Upper lobe of right lung (tissue), 1 donor: ENCODE data around the gene ALPL. TPM values are rescaled to one million over a fixed set of nuclear protein-coding genes. Genes with fewer than 3 reads are reported as not detected.

Experiments used
- ATAC-seq: fragments of 200-7000 bp; cut with Tn5 transposase; one replicate; pipeline ENCODE4 v1.9.1; 2020; ENCODE audit warnings: mild to moderate bottlenecking, moderate library complexity
- DNase-seq: peaks from one replicate; pipeline ENCODE4 v3.0.0-alpha.2; 2020
- H3K27ac ChIP-seq: fragments of 200-600 bp; one replicate; pipeline ENCODE4 v1.8.0; 2022
- H3K27me3 ChIP-seq: fragments of 200-600 bp; one replicate; pipeline ENCODE4 v1.8.0; 2022; ENCODE audit warnings: mild to moderate bottlenecking
- H3K36me3 ChIP-seq: fragments of 200-600 bp; one replicate; pipeline ENCODE4 v1.8.0; 2022
- H3K4me1 ChIP-seq: fragments of 200-600 bp; one replicate; pipeline ENCODE4 v1.8.0; 2022
- H3K4me3 ChIP-seq: fragments of 200-600 bp; one replicate; pipeline ENCODE4 v1.8.0; 2022; ENCODE audit warnings: mild to moderate bottlenecking
- H3K9me3 ChIP-seq: fragments of 200-600 bp; one replicate; pipeline ENCODE4 v1.8.0; 2022
- intact Hi-C: fragments of 100-400 bp; cut with DNase I; formaldehyde crosslinking; loops from one replicate; pipeline ENCODE4 v1.11.0; 2022
- total RNA-seq: library from RNA; stranded (reverse); fragmentation: NEBNext Ultra II Directional; extraction: Animal tissue kit (Norgen Biotek cat#: 25700); gene quantifications from one replicate; pipeline ENCODE4 v1.2.1, GENCODE V29; 2021
- TF ChIP-seq, protein P1 (sequence below): fragments of 200-600 bp; IDR thresholded peaks from one replicate; pipeline ENCODE4 v1.8.0; 2022; ENCODE audit warnings: antibody characterized with exemption
- donor health status: DM: no; HTN: yes; CAD: no; lungs with severe emphysema.

Gene ALPL
- total RNA-seq, 1 donor from 2014 or later: 164 TPM

DNA sequence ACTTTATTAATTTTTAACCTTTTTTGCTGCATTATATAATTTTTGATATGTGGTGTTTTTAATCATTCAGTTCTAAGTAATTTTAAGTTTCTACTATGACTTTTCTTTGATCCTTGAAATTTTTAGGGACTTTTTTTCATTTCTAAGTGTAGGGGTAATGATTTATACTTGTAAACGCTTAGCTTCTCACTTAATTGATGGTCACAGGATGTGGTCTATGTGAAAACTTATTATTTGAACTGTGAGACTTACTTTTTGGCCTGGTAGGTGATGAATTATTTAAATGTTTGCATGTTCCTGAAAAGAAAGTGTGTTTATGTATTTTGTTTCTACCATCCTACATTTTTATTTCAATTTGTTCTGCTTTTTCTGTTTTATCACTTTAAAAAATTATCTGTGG is 17.2 kb downstream of the ALPL start:
- H3K4me3 ChIP-seq: no peak overlapping the region
- no peaks in the 10 kb centered on the region for H3K36me3 ChIP-seq
- DNase-seq (no peak), ATAC-seq (no peak)
- peaks cover 11% of the 10 kb centered on the region for H3K4me1 ChIP-seq
- H3K27me3 ChIP-seq: no peaks in the 10 kb centered on the region
- H3K9me3 ChIP-seq: no peaks in the 10 kb centered on the region
- TF ChIP-seq, protein P1, sequence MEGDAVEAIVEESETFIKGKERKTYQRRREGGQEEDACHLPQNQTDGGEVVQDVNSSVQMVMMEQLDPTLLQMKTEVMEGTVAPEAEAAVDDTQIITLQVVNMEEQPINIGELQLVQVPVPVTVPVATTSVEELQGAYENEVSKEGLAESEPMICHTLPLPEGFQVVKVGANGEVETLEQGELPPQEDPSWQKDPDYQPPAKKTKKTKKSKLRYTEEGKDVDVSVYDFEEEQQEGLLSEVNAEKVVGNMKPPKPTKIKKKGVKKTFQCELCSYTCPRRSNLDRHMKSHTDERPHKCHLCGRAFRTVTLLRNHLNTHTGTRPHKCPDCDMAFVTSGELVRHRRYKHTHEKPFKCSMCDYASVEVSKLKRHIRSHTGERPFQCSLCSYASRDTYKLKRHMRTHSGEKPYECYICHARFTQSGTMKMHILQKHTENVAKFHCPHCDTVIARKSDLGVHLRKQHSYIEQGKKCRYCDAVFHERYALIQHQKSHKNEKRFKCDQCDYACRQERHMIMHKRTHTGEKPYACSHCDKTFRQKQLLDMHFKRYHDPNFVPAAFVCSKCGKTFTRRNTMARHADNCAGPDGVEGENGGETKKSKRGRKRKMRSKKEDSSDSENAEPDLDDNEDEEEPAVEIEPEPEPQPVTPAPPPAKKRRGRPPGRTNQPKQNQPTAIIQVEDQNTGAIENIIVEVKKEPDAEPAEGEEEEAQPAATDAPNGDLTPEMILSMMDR: no peak
- H3K27ac ChIP-seq: no peak overlapping the region
- intact Hi-C loops: no loop called here

DNA sequence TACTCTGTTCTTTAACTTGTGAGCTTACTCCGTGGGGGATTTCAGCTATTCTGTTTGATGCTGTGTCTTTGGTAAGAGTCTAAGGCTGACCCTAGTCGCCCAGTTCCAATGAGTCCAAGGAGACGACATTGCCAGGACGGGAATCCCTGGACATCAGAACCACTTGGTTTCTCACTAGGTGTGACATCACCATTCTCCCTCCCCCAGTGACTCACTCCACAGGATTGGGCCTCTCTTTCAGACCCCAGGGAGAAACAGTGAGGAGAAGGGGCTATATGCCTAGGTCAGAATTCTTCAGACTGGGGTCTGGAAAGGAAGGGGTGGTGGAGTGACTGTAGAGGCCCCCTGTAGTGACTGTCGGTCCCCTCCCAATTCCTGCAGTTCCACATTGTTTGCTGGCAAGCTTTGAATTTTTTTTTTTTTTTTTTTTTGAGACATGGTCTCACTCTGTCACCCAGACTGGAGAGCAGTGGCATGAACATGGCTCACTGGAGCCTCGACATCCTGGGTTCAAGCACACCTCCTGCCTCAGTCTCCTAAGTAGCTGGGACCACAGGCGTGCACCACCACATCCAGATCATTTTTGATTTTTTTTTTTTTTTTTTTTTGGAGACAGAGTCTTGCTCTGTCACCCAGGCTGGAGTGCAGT is 21.3 kb downstream of the ALPL start:
- H3K9me3 ChIP-seq: no peaks in the 10 kb centered on the region
- H3K27ac ChIP-seq: no peak overlapping the region
- no peak overlapping the region for H3K4me3 ChIP-seq
- no peaks in the 10 kb centered on the region for H3K27me3 ChIP-seq
- H3K36me3 ChIP-seq: no peaks in the 10 kb centered on the region
- ATAC-seq (no peak), DNase-seq (no peak)
- intact Hi-C loops: no loop called here
- TF ChIP-seq, protein P1: no peak
- peaks cover 6% of the 10 kb centered on the region for H3K4me1 ChIP-seq

DNA sequence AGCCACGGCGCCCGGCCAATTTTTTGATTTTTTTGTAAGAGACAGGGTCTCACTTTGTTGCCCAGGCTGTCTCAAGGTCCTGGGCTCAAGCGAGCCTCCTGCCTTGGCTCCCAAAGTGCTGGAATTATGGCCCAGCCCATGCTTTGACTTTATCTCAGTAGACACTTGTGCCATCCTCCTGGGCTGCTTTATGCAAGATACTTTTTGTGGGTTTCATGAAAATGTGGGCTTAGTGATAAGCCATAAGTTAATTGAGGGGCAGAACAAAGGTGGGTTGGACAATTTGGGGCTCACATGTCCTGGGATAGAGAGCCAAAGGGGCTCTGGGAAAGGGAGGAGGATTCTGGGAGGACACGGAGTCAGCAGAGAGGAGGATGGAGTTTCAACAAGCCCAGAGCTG is 22.0 kb downstream of the ALPL start:
- TF ChIP-seq, protein P1: no peak
- no peaks in the 10 kb centered on the region for H3K9me3 ChIP-seq
- ATAC-seq: no peak
- DNase-seq: no peak
- H3K27ac ChIP-seq: no peak overlapping the region
- H3K4me3 ChIP-seq: no peak overlapping the region
- no peaks in the 10 kb centered on the region for H3K36me3 ChIP-seq
- intact Hi-C loops: no loop called here
- no peaks in the 10 kb centered on the region for H3K27me3 ChIP-seq
- peaks cover 10% of the 10 kb centered on the region for H3K4me1 ChIP-seq

DNA sequence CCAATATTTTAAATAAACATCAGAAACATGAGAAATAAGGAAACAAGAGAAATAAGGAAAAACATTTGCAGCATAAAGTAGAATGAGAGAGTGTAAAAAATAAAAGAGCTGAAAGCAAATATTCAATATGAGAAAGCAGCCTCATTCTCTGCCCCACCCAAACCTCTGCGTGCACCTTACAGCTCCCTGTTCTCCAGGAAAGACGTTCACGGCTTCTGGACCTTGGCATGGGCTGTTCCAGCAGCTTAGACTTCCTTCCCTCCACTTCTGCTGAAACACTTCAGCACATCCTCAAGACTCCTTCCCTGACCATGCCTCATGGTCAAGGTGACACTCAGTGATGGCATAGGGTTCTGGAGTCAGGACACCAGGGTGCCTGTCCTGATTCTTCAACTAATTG is 23.3 kb downstream of the ALPL start:
- H3K4me1 ChIP-seq: peaks cover 13% of the 10 kb centered on the region
- intact Hi-C loops: no loop called here
- TF ChIP-seq, protein P1: no peak
- H3K27ac ChIP-seq: no peak overlapping the region
- H3K36me3 ChIP-seq: no peaks in the 10 kb centered on the region
- no peaks in the 10 kb centered on the region for H3K9me3 ChIP-seq
- no peak overlapping the region for H3K4me3 ChIP-seq
- H3K27me3 ChIP-seq: no peaks in the 10 kb centered on the region
- ATAC-seq (no peak), DNase-seq (no peak)

DNA sequence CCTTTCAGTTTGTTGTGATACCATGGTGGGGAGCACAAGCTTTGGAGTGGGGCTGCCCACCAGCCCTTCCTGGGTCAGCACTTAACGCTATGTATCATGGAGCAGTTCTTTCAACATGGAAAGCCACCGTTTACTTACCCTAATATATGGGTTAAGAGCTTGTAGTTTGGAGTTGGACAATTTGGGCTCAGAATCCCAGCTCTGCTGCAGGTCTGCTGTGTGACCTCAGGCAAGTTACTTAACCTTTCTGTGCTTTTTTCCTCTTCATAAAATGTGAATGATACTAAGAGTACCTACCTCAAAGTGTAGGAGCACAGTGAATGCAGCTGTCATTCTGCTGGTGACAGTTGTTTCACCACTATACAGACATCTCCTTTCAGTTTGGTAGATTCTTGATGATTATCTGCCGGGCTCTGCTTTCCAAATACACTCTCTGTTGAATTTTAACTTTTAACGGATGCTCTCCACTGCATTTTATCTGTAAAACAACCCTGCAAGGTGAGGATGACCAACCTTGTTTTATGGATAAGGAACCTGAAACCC is 23.8 kb downstream of the ALPL start:
- no peaks in the 10 kb centered on the region for H3K36me3 ChIP-seq
- TF ChIP-seq, protein P1: no peak
- H3K4me3 ChIP-seq: no peak overlapping the region
- intact Hi-C loops: no loop called here
- H3K27ac ChIP-seq: no peak overlapping the region
- H3K27me3 ChIP-seq: no peaks in the 10 kb centered on the region
- H3K4me1 ChIP-seq: peaks cover 15% of the 10 kb centered on the region
- no peak for ATAC-seq
- H3K9me3 ChIP-seq: no peaks in the 10 kb centered on the region
- DNase-seq: no peak
